Measurements from ENCODE around the gene BTF3L4.
"Not testable (repeated sequence)": the region's sequence is repeated elsewhere in the genome, so short reads cannot be mapped to it uniquely, and the experiment has no call there.

The BTF3L4 gene

GRCh38 chr1:52055866-52056162, 281 bp upstream of the BTF3L4 start:
- no peak for DNase-seq

GRCh38 chr1:52056937-52057231, 789 bp downstream of the BTF3L4 start:
- no peak for DNase-seq

GRCh38 chr1:52057255-52057654, 1.2 kb downstream of the BTF3L4 start:
- DNase-seq = no peak

GRCh38 chr1:52057876-52058415, 1.9 kb downstream of the BTF3L4 start:
- DNase-seq = no peak

GRCh38 chr1:52059321-52059720, 3.2 kb downstream of the BTF3L4 start:
- no peak for DNase-seq

- no peak for DNase-seq
Measured at GRCh38 chr1:52059888-52060287, 3.8 kb downstream of the BTF3L4 start.

- DNase-seq = no peak
Measured at GRCh38 chr1:52060822-52061221, 4.7 kb downstream of the BTF3L4 start.

- no peak for DNase-seq
Measured at GRCh38 chr1:52063192-52063591, 7.1 kb downstream of the BTF3L4 start.

- no peak for DNase-seq
Measured at GRCh38 chr1:52070704-52071103, 14.6 kb downstream of the BTF3L4 start.

GRCh38 chr1:52072291-52072690, 16.2 kb downstream of the BTF3L4 start:
- no peak for DNase-seq

GRCh38 chr1:52077277-52077676, 21.2 kb downstream of the BTF3L4 start:
- not testable (repeated sequence) for DNase-seq

GRCh38 chr1:52080014-52080415, 23.9 kb downstream of the BTF3L4 start:
- no peak for DNase-seq

GRCh38 chr1:52087892-52088291, 31.8 kb downstream of the BTF3L4 start:
- not testable (repeated sequence) for DNase-seq

- DNase-seq = not testable (repeated sequence)
Measured at GRCh38 chr1:52094300-52094699, 38.2 kb downstream of the BTF3L4 start.

- no peak for DNase-seq
Measured at GRCh38 chr1:52096216-52096615, 40.1 kb downstream of the BTF3L4 start.

GRCh38 chr1:52098139-52098871, 42.2 kb downstream of the BTF3L4 start:
- DNase-seq = no peak

- no peak for DNase-seq
Measured at GRCh38 chr1:52102336-52103013, 46.4 kb downstream of the BTF3L4 start.

GRCh38 chr1:52111492-52111891, 55.4 kb downstream of the BTF3L4 start:
- DNase-seq = no peak

- DNase-seq = no peak
Measured at GRCh38 chr1:52112489-52112888, 56.4 kb downstream of the BTF3L4 start.

- DNase-seq = no peak
Measured at GRCh38 chr1:52119301-52120079, 63.4 kb downstream of the BTF3L4 start.

GRCh38 chr1:52122384-52122783, 66.3 kb downstream of the BTF3L4 start:
- DNase-seq = no peak

GRCh38 chr1:52123622-52124021, 67.5 kb downstream of the BTF3L4 start:
- DNase-seq = no peak

GRCh38 chr1:52125736-52126359, 69.8 kb downstream of the BTF3L4 start:
- no peak for DNase-seq
